GM23248 (cell line): ENCODE data around the gene DIP2C.
"Not testable (repeated sequence)": the region's sequence is repeated elsewhere in the genome, so short reads cannot be mapped to it uniquely, and the experiment has no call there.

Experiments
- EZH2 ChIP-seq: fragments of 200-600 bp; sonication (generic); IDR thresholded peaks from 2 replicates; pipeline ENCODE4 v1.6.1; 2018; ENCODE audit warnings: antibody characterized with exemption, mild to moderate bottlenecking; ENCODE audit not compliant: insufficient read depth, poor library complexity, severe bottlenecking
- EZH2phosphoT487 ChIP-seq: fragments of 200-600 bp; sonication (generic); IDR thresholded peaks from 2 replicates; pipeline ENCODE4 v1.6.1; 2018; ENCODE audit warnings: antibody characterized with exemption, moderate library complexity, mild to moderate bottlenecking, low read depth; ENCODE audit not compliant: insufficient read depth

- not testable (repeated sequence) for TF ChIP-seq EZH2phosphoT487, EZH2
Measured at GRCh38 chr10:647019-647418, 42.4 kb downstream of the DIP2C start.
